GM12801 (cell line): Measurements from ENCODE around the gene GTF2B.

Experiments
- CTCF ChIP-seq: IDR thresholded peaks from one replicate; pipeline ENCODE4 v1.5.1; 2011; ENCODE audit warnings: control low read depth; ENCODE audit not compliant: insufficient read length; ENCODE audit errors: extremely low read depth

GTF2B gene

GRCh38 chr1:88847643-88848042 is 43.7 kb downstream of the GTF2B start:
- no peak for TF ChIP-seq CTCF

GRCh38 chr1:88825721-88826120 is 65.6 kb downstream of the GTF2B start:
- TF ChIP-seq CTCF: no peak

GRCh38 chr1:88813471-88813870 is 77.9 kb downstream of the GTF2B start:
- TF ChIP-seq CTCF: no peak

- TF ChIP-seq CTCF: no peak
Observed at GRCh38 chr1:88812366-88812765, 79.0 kb downstream of the GTF2B start.

GRCh38 chr1:88803444-88803843 is 87.9 kb downstream of the GTF2B start:
- TF ChIP-seq CTCF: no peak

GRCh38 chr1:88802950-88803349 is 88.4 kb downstream of the GTF2B start:
- TF ChIP-seq CTCF: no peak
